Thoracic aorta (tissue), 2 donors: ENCODE measurements around the gene GPALPP1. TPM values are rescaled to one million over a fixed set of nuclear protein-coding genes. Genes with fewer than 3 reads are reported as not detected.
"Not testable (repeated sequence)": the region's sequence is repeated elsewhere in the genome, so short reads cannot be mapped to it uniquely, and the experiment has no call there.

Experiments
- ATAC-seq: fragments of 150-250 bp; one replicate; pipeline ENCODE4 v1.8.0; 2017; ENCODE audit warnings: low read depth; ENCODE audit not compliant: insufficient number of reproducible peaks, low FRiP score
- DNase-seq: peaks from one replicate; pipeline ENCODE4 v3.0.0-alpha.2; 2020; ENCODE audit warnings: low spot score
- H3K27ac ChIP-seq, 2 donors: fragments of 200-600 bp; sonication (generic); 1 replicate in 1 of 2; 2 replicates in 1 of 2; pipeline ENCODE4 v1.5.1; 2016; ENCODE audit warnings: mild to moderate bottlenecking in 2 of 2, moderate library complexity in 2 of 2
- H3K27me3 ChIP-seq: fragments of 200-600 bp; sonication (generic); replicated peaks from 2 replicates; pipeline ENCODE4 v1.6.0; 2016; ENCODE audit warnings: mild to moderate bottlenecking; ENCODE audit not compliant: insufficient read depth
- H3K36me3 ChIP-seq: fragments of 200-600 bp; sonication (generic); one replicate; pipeline ENCODE4 v1.5.1; 2016
- H3K4me1 ChIP-seq, 2 donors: fragments of 200-600 bp; sonication (generic); 1 replicate in 1 of 2; 2 replicates in 1 of 2; pipeline versions ENCODE4 v1.5.1 to v1.6.0; 2016; ENCODE audit warnings: low read depth in 2 of 2, mild to moderate bottlenecking in 1 of 2; ENCODE audit not compliant: control insufficient read depth in 1 of 2
- H3K4me3 ChIP-seq: fragments of 200-600 bp; sonication (generic); 2 replicates; pipeline ENCODE4 v1.5.1; 2016; ENCODE audit warnings: mild to moderate bottlenecking
- H3K9me3 ChIP-seq: fragments of 200-600 bp; sonication (generic); 2 replicates; pipeline ENCODE4 v1.5.1; 2016
- CTCF ChIP-seq: fragments of 200-600 bp; sonication (generic); IDR thresholded peaks from one replicate; pipeline ENCODE4 v1.5.1; 2019; ENCODE audit warnings: antibody characterized with exemption
- total RNA-seq, 2 donors: library from RNA; depleted of rRNA; stranded (reverse); fragments of >200 nt; gene quantifications; one replicate each; pipeline versions ENCODE4 v1.1.0 to v1.2.3, GENCODE V29; 2016

The GPALPP1 gene
- total RNA-seq, 2 donors from 2014 or later = 33.6 to 34.3 TPM

- ATAC-seq = no peak
- TF ChIP-seq CTCF = no peak
Measured at GRCh38 chr13:45007225-45007624, 17.9 kb downstream of the GPALPP1 start.

GRCh38 chr13:45007823-45008222 lies 18.5 kb downstream of the GPALPP1 start:
- Histone ChIP-seq H3K27me3 (no peaks in the 10 kb centered on the region), H3K4me1 (no peaks in the 10 kb centered on the region), H3K36me3 (peaks cover 34% of the 10 kb centered on the region), H3K9me3 (no peaks in the 10 kb centered on the region), H3K4me3 (no peak overlapping the region), H3K27ac (no peak overlapping the region)
- ATAC-seq (no peak), DNase-seq (no peak)
- TF ChIP-seq CTCF = no peak

More at GRCh38 chr13:45007225-45007624, 17.9 kb downstream of the GPALPP1 start:
- Histone ChIP-seq H3K4me1 (no peaks in the 10 kb centered on the region), H3K9me3 (no peaks in the 10 kb centered on the region), H3K4me3 (no peak overlapping the region), H3K36me3 (peaks cover 35% of the 10 kb centered on the region), H3K27me3 (no peaks in the 10 kb centered on the region), H3K27ac (no peak overlapping the region)
- no peak for DNase-seq

GRCh38 chr13:45011198-45011597 lies 21.9 kb downstream of the GPALPP1 start:
- Histone ChIP-seq H3K9me3 (no peaks in the 10 kb centered on the region), H3K4me3 (no peak overlapping the region), H3K27ac (no peak overlapping the region), H3K27me3 (no peaks in the 10 kb centered on the region), H3K4me1 (no peaks in the 10 kb centered on the region), H3K36me3 (peaks cover 36% of the 10 kb centered on the region)
- no peak for ATAC-seq
- TF ChIP-seq CTCF = no peak
- DNase-seq = no peak

GRCh38 chr13:45015300-45015699 lies 26.0 kb downstream of the GPALPP1 start:
- no peaks in the 10 kb centered on the region for H3K9me3 ChIP-seq
- ATAC-seq (no peak), DNase-seq (no peak)
- no peaks in the 10 kb centered on the region for H3K27me3 ChIP-seq
- H3K4me3 ChIP-seq = no peak overlapping the region
- no peak for TF ChIP-seq CTCF
- no peaks in the 10 kb centered on the region for H3K4me1 ChIP-seq
- no peak overlapping the region for H3K27ac ChIP-seq
- peaks cover 37% of the 10 kb centered on the region for H3K36me3 ChIP-seq

- Histone ChIP-seq H3K27ac (no peak overlapping the region), H3K4me1 (no peaks in the 10 kb centered on the region), H3K4me3 (no peak overlapping the region), H3K9me3 (no peaks in the 10 kb centered on the region), H3K36me3 (peaks cover 33% of the 10 kb centered on the region), H3K27me3 (no peaks in the 10 kb centered on the region)
- ATAC-seq = no peak
- TF ChIP-seq CTCF = no peak
- no peak for DNase-seq
Measured at GRCh38 chr13:45016792-45017425, 27.6 kb downstream of the GPALPP1 start.

- not testable (repeated sequence) for H3K27me3 ChIP-seq, H3K4me3 ChIP-seq, H3K9me3 ChIP-seq, H3K4me1 ChIP-seq, H3K27ac ChIP-seq, DNase-seq, ATAC-seq
- peaks cover 31% of the 10 kb centered on the region for H3K36me3 ChIP-seq
Measured at GRCh38 chr13:45019981-45020380, 30.6 kb downstream of the GPALPP1 start.
